Bronchial epithelial cell (primary cell): ENCODE results near the gene DAO. TPM values are rescaled to one million over a fixed set of nuclear protein-coding genes. Genes with fewer than 3 reads are reported as not detected.

ENCODE experiments used
- DNase-seq: peaks from one replicate; pipeline ENCODE4 v3.0.0-alpha.2; 2010; ENCODE audit warnings: low read depth
- FAIRE-seq: peaks from 2 replicates; lab custom pipeline; 2011; peaks lifted over from hg19 to GRCh38; lab: Jason Lieb, UNC
- H3K27me3 ChIP-seq: 2 replicates; pipeline ENCODE4 v1.5.1; 2011; ENCODE audit warnings: low read length; ENCODE audit not compliant: control insufficient read depth, insufficient read depth
- H3K36me3 ChIP-seq: 2 replicates; pipeline ENCODE4 v1.5.1; 2011; ENCODE audit warnings: low read length; ENCODE audit not compliant: control insufficient read depth, insufficient read depth
- H3K4me3 ChIP-seq: 2 replicates; pipeline ENCODE4 v1.5.1; 2011; ENCODE audit warnings: mild to moderate bottlenecking, low read depth, low read length, control low read depth
- CTCF ChIP-seq: IDR thresholded peaks from 2 replicates; pipeline ENCODE4 v1.5.1; 2011; ENCODE audit warnings: mild to moderate bottlenecking, moderate library complexity, low read length, control low read depth, inconsistent platforms; ENCODE audit not compliant: insufficient read depth, severe bottlenecking
- total RNA-seq: library from RNA; depleted of rRNA; stranded (reverse); fragments of >200 nt; gene quantifications from 2 replicates; pipeline ENCODE4 v1.2.1, GENCODE V29; 2014

The DAO gene
- total RNA-seq, 1 donor from 2014 or later, result not detected

GRCh38 chr12:108886873-108887629 lies 7.2 kb downstream of the DAO start:
- peak; percentile 13 for FAIRE-seq

GRCh38 chr12:108888031-108888430 lies 8.1 kb downstream of the DAO start:
- TF ChIP-seq CTCF, result no peak
- FAIRE-seq (no peak), DNase-seq (no peak)
- no peaks in the 10 kb centered on the region for H3K27me3 ChIP-seq
- no peak overlapping the region for H3K4me3 ChIP-seq
- no peaks in the 10 kb centered on the region for H3K36me3 ChIP-seq

More at GRCh38 chr12:108886873-108887629, 7.2 kb downstream of the DAO start:
- no peak for DNase-seq
- TF ChIP-seq CTCF, result no peak
- no peak overlapping the region for H3K4me3 ChIP-seq
- H3K27me3 ChIP-seq, result no peaks in the 10 kb centered on the region
- H3K36me3 ChIP-seq, result no peaks in the 10 kb centered on the region

- Histone ChIP-seq H3K4me3 (no peak overlapping the region), H3K36me3 (no peaks in the 10 kb centered on the region), H3K27me3 (no peaks in the 10 kb centered on the region)
- no peak for TF ChIP-seq CTCF
- FAIRE-seq (no peak), DNase-seq (no peak)
Measured at GRCh38 chr12:108890208-108890607, 10.3 kb downstream of the DAO start.

- FAIRE-seq (peak; percentile 97), DNase-seq (no peak)
- no peak for TF ChIP-seq CTCF
- Histone ChIP-seq H3K4me3 (no peak overlapping the region), H3K36me3 (no peaks in the 10 kb centered on the region), H3K27me3 (no peaks in the 10 kb centered on the region)
Measured at GRCh38 chr12:108895220-108895802, 15.4 kb downstream of the DAO start.

GRCh38 chr12:108896336-108896735 lies 16.4 kb downstream of the DAO start:
- TF ChIP-seq CTCF, result no peak

GRCh38 chr12:108896817-108897216 lies 16.9 kb downstream of the DAO start:
- H3K36me3 ChIP-seq, result no peaks in the 10 kb centered on the region
- no peak for DNase-seq
- H3K27me3 ChIP-seq, result no peaks in the 10 kb centered on the region
- H3K4me3 ChIP-seq, result no peak overlapping the region
- FAIRE-seq, result no peak
- TF ChIP-seq CTCF, result no peak

More at GRCh38 chr12:108896336-108896735, 16.4 kb downstream of the DAO start:
- no peaks in the 10 kb centered on the region for H3K27me3 ChIP-seq
- DNase-seq (no peak), FAIRE-seq (no peak)
- no peaks in the 10 kb centered on the region for H3K36me3 ChIP-seq
- H3K4me3 ChIP-seq, result no peak overlapping the region
